Neural progenitor cell (in vitro differentiated cells): Measurements from ENCODE around the gene MARVELD1.

Experiments used
- EZH2phosphoT487 ChIP-seq: fragments of 200-600 bp; sonication (generic); IDR thresholded peaks from 2 replicates; pipeline ENCODE4 v1.6.1; 2017; ENCODE audit warnings: antibody characterized with exemption
- TF ChIP-seq, protein P1 (sequence below): fragments of 200-600 bp; sonication (generic); IDR thresholded peaks from 2 replicates; pipeline ENCODE4 v1.5.1; 2017; ENCODE audit warnings: antibody characterized with exemption, mild to moderate bottlenecking

DNA sequence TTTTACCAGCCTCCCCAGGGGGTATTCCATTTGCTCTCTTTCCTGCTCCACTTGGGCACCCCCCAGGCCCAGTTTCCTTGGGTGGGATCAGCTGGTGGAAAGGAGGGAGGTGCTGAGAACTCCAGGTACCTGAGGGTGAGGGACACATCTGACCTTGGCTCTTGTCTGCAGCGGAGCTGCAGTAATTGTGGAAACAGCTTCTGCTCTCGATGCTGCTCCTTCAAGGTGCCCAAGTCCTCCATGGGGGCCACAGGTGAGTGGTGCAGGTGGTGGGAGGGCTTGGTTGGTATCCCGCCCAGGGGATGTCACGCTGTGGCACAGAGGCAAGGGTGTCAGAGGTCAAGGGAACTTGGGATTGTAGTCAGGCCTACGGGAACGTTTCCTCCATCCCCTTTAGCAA lies 43.9 kb downstream of the MARVELD1 start:
- TF ChIP-seq, protein P1, sequence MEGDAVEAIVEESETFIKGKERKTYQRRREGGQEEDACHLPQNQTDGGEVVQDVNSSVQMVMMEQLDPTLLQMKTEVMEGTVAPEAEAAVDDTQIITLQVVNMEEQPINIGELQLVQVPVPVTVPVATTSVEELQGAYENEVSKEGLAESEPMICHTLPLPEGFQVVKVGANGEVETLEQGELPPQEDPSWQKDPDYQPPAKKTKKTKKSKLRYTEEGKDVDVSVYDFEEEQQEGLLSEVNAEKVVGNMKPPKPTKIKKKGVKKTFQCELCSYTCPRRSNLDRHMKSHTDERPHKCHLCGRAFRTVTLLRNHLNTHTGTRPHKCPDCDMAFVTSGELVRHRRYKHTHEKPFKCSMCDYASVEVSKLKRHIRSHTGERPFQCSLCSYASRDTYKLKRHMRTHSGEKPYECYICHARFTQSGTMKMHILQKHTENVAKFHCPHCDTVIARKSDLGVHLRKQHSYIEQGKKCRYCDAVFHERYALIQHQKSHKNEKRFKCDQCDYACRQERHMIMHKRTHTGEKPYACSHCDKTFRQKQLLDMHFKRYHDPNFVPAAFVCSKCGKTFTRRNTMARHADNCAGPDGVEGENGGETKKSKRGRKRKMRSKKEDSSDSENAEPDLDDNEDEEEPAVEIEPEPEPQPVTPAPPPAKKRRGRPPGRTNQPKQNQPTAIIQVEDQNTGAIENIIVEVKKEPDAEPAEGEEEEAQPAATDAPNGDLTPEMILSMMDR = no peak
- TF ChIP-seq EZH2phosphoT487 = no peak
